GM23338 (cell line): Measurements from ENCODE around the gene CSNK1A1. TPM values are rescaled to one million over a fixed set of nuclear protein-coding genes. Genes with fewer than 3 reads are reported as not detected.

Experiments
- ATAC-seq: fragments of 200-7000 bp; cut with Tn5 transposase; 3 replicates; pipeline ENCODE4 v1.9.1; 2020
- DNase-seq: peaks from one replicate; pipeline ENCODE4 v3.0.0-alpha.2; 2015; ENCODE audit warnings: low spot score
- H2AFZ ChIP-seq: fragments of 200-600 bp; sonication (generic); 2 replicates; pipeline ENCODE4 v1.8.0; 2016; ENCODE audit warnings: antibody characterized with exemption, mild to moderate bottlenecking, moderate library complexity
- H3F3A ChIP-seq: fragments of 200-600 bp; sonication (generic); replicated peaks from 2 replicates; pipeline ENCODE4 v1.8.0; 2017; ENCODE audit warnings: antibody characterized with exemption, mixed run types, low read depth
- H3K27ac ChIP-seq: fragments of 200-600 bp; sonication (generic); 2 replicates; pipeline ENCODE4 v1.6.1; 2016; ENCODE audit warnings: low read depth
- H3K27me3 ChIP-seq: fragments of 200-600 bp; sonication (generic); 2 replicates; pipeline ENCODE4 v1.8.0; 2016; ENCODE audit warnings: mild to moderate bottlenecking, mixed run types, moderate library complexity; ENCODE audit not compliant: insufficient read depth
- H3K36me3 ChIP-seq: fragments of 200-600 bp; sonication (generic); 2 replicates; pipeline ENCODE4 v1.8.0; 2016; ENCODE audit warnings: mild to moderate bottlenecking; ENCODE audit not compliant: insufficient read depth
- H3K4me1 ChIP-seq: fragments of 200-600 bp; sonication (generic); 2 replicates; pipeline ENCODE4 v1.8.0; 2016; ENCODE audit warnings: mild to moderate bottlenecking, moderate library complexity; ENCODE audit not compliant: insufficient read depth
- H3K4me2 ChIP-seq: fragments of 200-600 bp; sonication (generic); 2 replicates; pipeline ENCODE4 v1.7.1; 2017; ENCODE audit warnings: mixed run types
- H3K4me3 ChIP-seq: fragments of 200-600 bp; sonication (generic); 2 replicates; pipeline ENCODE4 v1.6.1; 2016; ENCODE audit warnings: mixed run types
- H3K79me2 ChIP-seq: fragments of 200-600 bp; sonication (generic); replicated peaks from 2 replicates; pipeline ENCODE4 v1.8.0; 2017; ENCODE audit warnings: mild to moderate bottlenecking; ENCODE audit not compliant: insufficient read depth
- H3K9me2 ChIP-seq: fragments of 200-600 bp; sonication (generic); 2 replicates; pipeline ENCODE4 v1.8.0; 2017; ENCODE audit not compliant: insufficient read depth
- H4K20me1 ChIP-seq: fragments of 200-600 bp; sonication (generic); replicated peaks from 2 replicates; pipeline ENCODE4 v1.8.0; 2017; ENCODE audit warnings: mild to moderate bottlenecking; ENCODE audit not compliant: insufficient read depth
- H3K27ac Mint-ChIP-seq: 2 replicates; pipeline ENCODE4 v1.8.0; 2020; ENCODE audit warnings: inconsistent platforms, mild to moderate bottlenecking, moderate library complexity, mixed read lengths
- H3K27me3 Mint-ChIP-seq: 3 replicates; pipeline ENCODE4 v1.8.0; 2022; ENCODE audit warnings: low read depth, mild to moderate bottlenecking, moderate library complexity, mixed read lengths, inconsistent platforms; ENCODE audit not compliant: insufficient read depth, poor library complexity
- H3K36me3 Mint-ChIP-seq: 3 replicates; pipeline ENCODE4 v1.8.0; 2021; ENCODE audit warnings: low read depth, mild to moderate bottlenecking, inconsistent platforms, moderate library complexity, mixed read lengths
- H3K4me1 Mint-ChIP-seq: 3 replicates; pipeline ENCODE4 v1.8.0; 2020; ENCODE audit warnings: mild to moderate bottlenecking, inconsistent platforms, mixed read lengths
- H3K4me3 Mint-ChIP-seq: 3 replicates; pipeline ENCODE4 v1.8.0; 2021; ENCODE audit warnings: moderate library complexity, mild to moderate bottlenecking, inconsistent platforms, mixed read lengths
- H3K9me3 Mint-ChIP-seq: 3 replicates; pipeline ENCODE4 v1.8.0; 2020; ENCODE audit warnings: moderate library complexity, mild to moderate bottlenecking, inconsistent platforms, mixed read lengths
- CREB1 ChIP-seq: fragments of 250-450 bp; sonication (Bioruptor Pico); IDR thresholded peaks from 2 replicates; pipeline ENCODE4 v1.5.0; 2020; ENCODE audit warnings: low read depth, mild to moderate bottlenecking, moderate library complexity
- CTCF ChIP-seq, 2 experiments: fragments of 200-600 bp in 1 of 2; sonication (generic) in 1 of 2; conservative IDR thresholded peaks; 2 replicates each; pipeline versions ENCODE4 v1.5.1 to v1.6.1; 2016 to 2017; ENCODE audit warnings: antibody characterized with exemption in 2 of 2, low read depth in 2 of 2, mild to moderate bottlenecking in 2 of 2, moderate library complexity in 1 of 2
- EZH2 ChIP-seq: fragments of 200-600 bp; sonication (generic); IDR thresholded peaks from one replicate; pipeline ENCODE4 v1.8.0; 2017; ENCODE audit warnings: antibody characterized with exemption, mild to moderate bottlenecking, low read depth; ENCODE audit not compliant: unreplicated experiment
- EZH2phosphoT487 ChIP-seq: fragments of 200-600 bp; sonication (generic); IDR thresholded peaks from one replicate; pipeline ENCODE4 v1.8.1; 2018; ENCODE audit warnings: antibody characterized with exemption; ENCODE audit not compliant: unreplicated experiment
- JUNB ChIP-seq: IDR thresholded peaks from one replicate; pipeline ENCODE4 v1.6.1; 2016; ENCODE audit warnings: antibody characterized with exemption; ENCODE audit not compliant: unreplicated experiment
- NANOG ChIP-seq: IDR thresholded peaks from 2 replicates; pipeline ENCODE4 v1.6.1; 2016; ENCODE audit warnings: antibody characterized with exemption, borderline replicate concordance
- ZNF114 ChIP-seq: fragments of 250-450 bp; sonication (Bioruptor Pico); IDR thresholded peaks from 2 replicates; pipeline ENCODE4 v1.5.0; 2020; ENCODE audit warnings: mild to moderate bottlenecking, moderate library complexity
- ZNF331 ChIP-seq: fragments of 250-450 bp; sonication (Bioruptor Pico); IDR thresholded peaks from 2 replicates; pipeline ENCODE4 v1.5.0; 2020; ENCODE audit warnings: low read depth, mild to moderate bottlenecking, moderate library complexity
- polyA plus RNA-seq: library from polyadenylated mRNA; unstranded; fragments of >200 nt; fragmentation: Nextera tagmentation; extraction: Ambion mirVana; gene quantifications from 2 replicates; pipeline ENCODE4 v1.2.1, GENCODE V29; 2016
- total RNA-seq: library from RNA; depleted of rRNA; stranded (reverse); fragments of >200 nt; shearing (Covaris generic); gene quantifications from 2 replicates; pipeline ENCODE4 v1.2.3, GENCODE V29; 2014
- TF ChIP-seq, protein P1 (sequence below): fragments of 250-450 bp; sonication (Bioruptor Pico); IDR thresholded peaks from 2 replicates; pipeline ENCODE4 v1.5.0; 2020; ENCODE audit warnings: mild to moderate bottlenecking, moderate library complexity

CSNK1A1 gene
- total and polyA plus RNA-seq, 2 experiments from 2014 or later: 110 to 233 TPM

- no peak for TF ChIP-seq EZH2
These were observed 58.5 kb downstream of the CSNK1A1 start (continued) for GRCh38 chr5:149492781-149493180.

DNA sequence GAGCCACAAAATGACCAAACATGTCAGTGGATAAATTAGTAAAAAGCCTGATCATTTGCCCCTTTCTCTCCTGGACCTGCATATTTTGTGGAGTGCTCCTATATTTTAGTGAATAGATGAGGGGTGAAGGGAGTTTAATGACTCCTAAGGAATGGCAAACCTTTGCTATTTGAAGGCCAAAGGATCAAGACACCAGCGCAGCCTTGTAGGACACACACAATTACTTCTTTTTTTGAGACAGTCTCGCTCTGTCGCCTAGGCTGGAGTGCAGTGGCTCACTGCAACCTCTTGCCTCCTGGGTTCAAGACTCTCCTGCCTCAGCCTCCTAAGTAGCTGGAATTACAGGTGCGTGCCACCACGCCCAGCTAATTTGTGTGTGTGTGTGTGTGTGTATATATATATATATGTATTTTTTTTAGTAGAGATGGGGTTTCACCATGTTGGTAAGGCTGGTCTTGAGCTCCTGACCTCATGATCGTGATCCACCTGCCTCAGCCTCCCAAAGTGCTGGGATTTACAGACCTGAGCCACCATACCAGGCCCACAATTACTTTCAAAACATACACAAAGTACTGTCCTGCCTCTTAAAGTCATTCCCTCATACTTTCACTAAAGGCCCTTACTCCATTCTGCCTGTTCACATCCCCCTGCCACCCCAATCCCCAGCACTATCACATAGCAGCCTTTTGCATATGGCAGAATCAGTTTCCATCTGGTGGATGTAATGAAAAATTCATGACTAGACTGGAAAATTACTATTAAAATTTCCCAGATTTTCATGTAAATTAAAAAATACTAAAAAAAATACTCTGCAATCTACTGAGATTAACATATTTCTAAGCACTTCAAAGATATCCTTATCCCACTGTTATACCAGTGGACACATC, 60.4 kb downstream of the CSNK1A1 start:
- Histone ChIP-seq H2AFZ (no peak overlapping the region), H4K20me1 (no peaks in the 10 kb centered on the region), H3K27ac (no peak overlapping the region), H3F3A (no peaks in the 10 kb centered on the region), H3K9me2 (no peaks in the 10 kb centered on the region), H3K27me3 (no peaks in the 10 kb centered on the region), H3K4me3 (no peak overlapping the region), H3K79me2 (no peaks in the 10 kb centered on the region), H3K4me1 (peaks cover 8% of the 10 kb centered on the region; the same call in 1 of the 2 replicates), H3K4me2 (no peak overlapping the region), H3K36me3 (no peaks in the 10 kb centered on the region)
- Mint-ChIP-seq H3K36me3 (peaks cover 17% of the 10 kb centered on the region; the same call in 2 of the 3 replicates), H3K27ac (no peak overlapping the region), H3K4me1 (peaks cover 19% of the 10 kb centered on the region; the same call in 2 of the 3 replicates), H3K4me3 (no peak overlapping the region), H3K9me3 (no peaks in the 10 kb centered on the region), H3K27me3 (peaks cover 11% of the 10 kb centered on the region)
- DNase-seq: no peak
- TF ChIP-seq CREB1 (CRISPR knock-in tag) (no peak), ZNF114 (CRISPR knock-in tag) (no peak)
- ATAC-seq: peak; percentile 8; the same call in 1 of the 3 replicates

DNA sequence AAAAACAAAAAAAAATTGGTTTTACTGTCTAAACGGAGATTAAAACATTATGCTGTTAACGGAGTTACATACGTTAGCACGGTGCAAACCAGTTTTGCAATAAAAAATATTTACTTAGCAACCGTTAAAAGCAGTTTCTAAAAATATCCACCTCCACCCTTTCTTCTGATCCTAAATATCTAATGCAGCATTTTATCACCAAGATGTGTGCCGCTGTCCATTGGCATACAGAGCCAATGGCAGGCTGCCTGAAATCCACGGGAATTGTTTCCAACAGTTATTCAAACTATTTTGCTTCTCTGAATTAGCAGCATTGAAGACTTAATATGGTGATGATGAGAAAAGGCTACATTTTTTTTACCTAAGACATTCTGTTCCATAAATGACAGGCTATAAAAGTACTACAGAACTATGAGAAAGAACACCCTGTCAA, 61.6 kb downstream of the CSNK1A1 start:
- H3K79me2 ChIP-seq: no peaks in the 10 kb centered on the region
- peaks cover 11% of the 10 kb centered on the region for H3K27me3 Mint-ChIP-seq
- H3K27me3 ChIP-seq: no peaks in the 10 kb centered on the region
- no peaks in the 10 kb centered on the region for H4K20me1 ChIP-seq
- no peak for TF ChIP-seq EZH2phosphoT487
- TF ChIP-seq JUNB: no peak
- TF ChIP-seq, protein P1, sequence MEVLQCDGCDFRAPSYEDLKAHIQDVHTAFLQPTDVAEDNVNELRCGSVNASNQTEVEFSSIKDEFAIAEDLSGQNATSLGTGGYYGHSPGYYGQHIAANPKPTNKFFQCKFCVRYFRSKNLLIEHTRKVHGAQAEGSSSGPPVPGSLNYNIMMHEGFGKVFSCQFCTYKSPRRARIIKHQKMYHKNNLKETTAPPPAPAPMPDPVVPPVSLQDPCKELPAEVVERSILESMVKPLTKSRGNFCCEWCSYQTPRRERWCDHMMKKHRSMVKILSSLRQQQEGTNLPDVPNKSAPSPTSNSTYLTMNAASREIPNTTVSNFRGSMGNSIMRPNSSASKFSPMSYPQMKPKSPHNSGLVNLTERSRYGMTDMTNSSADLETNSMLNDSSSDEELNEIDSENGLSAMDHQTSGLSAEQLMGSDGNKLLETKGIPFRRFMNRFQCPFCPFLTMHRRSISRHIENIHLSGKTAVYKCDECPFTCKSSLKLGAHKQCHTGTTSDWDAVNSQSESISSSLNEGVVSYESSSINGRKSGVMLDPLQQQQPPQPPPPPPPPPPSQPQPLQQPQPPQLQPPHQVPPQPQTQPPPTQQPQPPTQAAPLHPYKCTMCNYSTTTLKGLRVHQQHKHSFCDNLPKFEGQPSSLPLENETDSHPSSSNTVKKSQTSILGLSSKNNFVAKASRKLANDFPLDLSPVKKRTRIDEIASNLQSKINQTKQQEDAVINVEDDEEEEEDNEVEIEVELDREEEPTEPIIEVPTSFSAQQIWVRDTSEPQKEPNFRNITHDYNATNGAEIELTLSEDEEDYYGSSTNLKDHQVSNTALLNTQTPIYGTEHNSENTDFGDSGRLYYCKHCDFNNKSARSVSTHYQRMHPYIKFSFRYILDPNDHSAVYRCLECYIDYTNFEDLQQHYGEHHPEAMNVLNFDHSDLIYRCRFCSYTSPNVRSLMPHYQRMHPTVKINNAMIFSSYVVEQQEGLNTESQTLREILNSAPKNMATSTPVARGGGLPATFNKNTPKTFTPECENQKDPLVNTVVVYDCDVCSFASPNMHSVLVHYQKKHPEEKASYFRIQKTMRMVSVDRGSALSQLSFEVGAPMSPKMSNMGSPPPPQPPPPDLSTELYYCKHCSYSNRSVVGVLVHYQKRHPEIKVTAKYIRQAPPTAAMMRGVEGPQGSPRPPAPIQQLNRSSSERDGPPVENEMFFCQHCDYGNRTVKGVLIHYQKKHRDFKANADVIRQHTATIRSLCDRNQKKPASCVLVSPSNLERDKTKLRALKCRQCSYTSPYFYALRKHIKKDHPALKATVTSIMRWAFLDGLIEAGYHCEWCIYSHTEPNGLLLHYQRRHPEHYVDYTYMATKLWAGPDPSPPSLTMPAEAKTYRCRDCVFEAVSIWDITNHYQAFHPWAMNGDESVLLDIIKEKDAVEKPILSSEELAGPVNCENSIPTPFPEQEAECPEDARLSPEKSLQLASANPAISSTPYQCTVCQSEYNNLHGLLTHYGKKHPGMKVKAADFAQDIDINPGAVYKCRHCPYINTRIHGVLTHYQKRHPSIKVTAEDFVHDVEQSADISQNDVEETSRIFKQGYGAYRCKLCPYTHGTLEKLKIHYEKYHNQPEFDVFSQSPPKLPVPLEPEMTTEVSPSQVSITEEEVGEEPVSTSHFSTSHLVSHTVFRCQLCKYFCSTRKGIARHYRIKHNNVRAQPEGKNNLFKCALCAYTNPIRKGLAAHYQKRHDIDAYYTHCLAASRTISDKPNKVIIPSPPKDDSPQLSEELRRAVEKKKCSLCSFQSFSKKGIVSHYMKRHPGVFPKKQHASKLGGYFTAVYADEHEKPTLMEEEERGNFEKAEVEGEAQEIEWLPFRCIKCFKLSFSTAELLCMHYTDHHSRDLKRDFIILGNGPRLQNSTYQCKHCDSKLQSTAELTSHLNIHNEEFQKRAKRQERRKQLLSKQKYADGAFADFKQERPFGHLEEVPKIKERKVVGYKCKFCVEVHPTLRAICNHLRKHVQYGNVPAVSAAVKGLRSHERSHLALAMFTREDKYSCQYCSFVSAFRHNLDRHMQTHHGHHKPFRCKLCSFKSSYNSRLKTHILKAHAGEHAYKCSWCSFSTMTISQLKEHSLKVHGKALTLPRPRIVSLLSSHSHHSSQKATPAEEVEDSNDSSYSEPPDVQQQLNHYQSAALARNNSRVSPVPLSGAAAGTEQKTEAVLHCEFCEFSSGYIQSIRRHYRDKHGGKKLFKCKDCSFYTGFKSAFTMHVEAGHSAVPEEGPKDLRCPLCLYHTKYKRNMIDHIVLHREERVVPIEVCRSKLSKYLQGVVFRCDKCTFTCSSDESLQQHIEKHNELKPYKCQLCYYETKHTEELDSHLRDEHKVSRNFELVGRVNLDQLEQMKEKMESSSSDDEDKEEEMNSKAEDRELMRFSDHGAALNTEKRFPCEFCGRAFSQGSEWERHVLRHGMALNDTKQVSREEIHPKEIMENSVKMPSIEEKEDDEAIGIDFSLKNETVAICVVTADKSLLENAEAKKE (CRISPR knock-in tag): no peak
- no peak for TF ChIP-seq NANOG
- no peak for TF ChIP-seq ZNF331
- TF ChIP-seq ZNF114 (CRISPR knock-in tag): no peak
- TF ChIP-seq CTCF (conservative IDR thresholded peaks at IDR 0.05; ENCODE audit: low read depth in 2 of 2): no peak
- H3K9me2 ChIP-seq: no peaks in the 10 kb centered on the region
- no peak overlapping the region for H3K4me3 ChIP-seq
- H3K4me1 Mint-ChIP-seq: peaks cover 15% of the 10 kb centered on the region; the same call in 2 of the 3 replicates
- H3K4me3 Mint-ChIP-seq: no peak overlapping the region
- H3K9me3 Mint-ChIP-seq: no peaks in the 10 kb centered on the region
- DNase-seq (no peak), ATAC-seq (no peak)
- no peaks in the 10 kb centered on the region for H3K4me1 ChIP-seq
- H3K27ac ChIP-seq: no peak overlapping the region
- H3F3A ChIP-seq: no peaks in the 10 kb centered on the region
- no peaks in the 10 kb centered on the region for H3K36me3 ChIP-seq
- no peak overlapping the region for H2AFZ ChIP-seq
- H3K36me3 Mint-ChIP-seq: peaks cover 8% of the 10 kb centered on the region; the same call in 2 of the 3 replicates
- no peak overlapping the region for H3K27ac Mint-ChIP-seq
- no peak overlapping the region for H3K4me2 ChIP-seq
